H1 (cell line): Measurements from ENCODE around the gene HTR1B. TPM values are rescaled to one million over a fixed set of nuclear protein-coding genes. Genes with fewer than 3 reads are reported as not detected.

Experiments
- ASH2L ChIP-seq: fragments of 200-600, 300-600 bp; sonication (generic); IDR thresholded peaks from one replicate; pipeline ENCODE4 v1.7.1; 2017; ENCODE audit warnings: low read length
- CHD1 ChIP-seq: IDR thresholded peaks from 2 replicates; pipeline ENCODE4 v1.6.1; 2012; ENCODE audit warnings: low read depth, low read length, improper control_type of control experiment
- EGR1 ChIP-seq: IDR thresholded peaks from 2 replicates; pipeline ENCODE4 v1.6.1; 2011; ENCODE audit warnings: low read depth, low read length, borderline replicate concordance
- EZH2 ChIP-seq: fragments of 200-600 bp; sonication (generic); IDR thresholded peaks from 2 replicates; pipeline ENCODE4 v1.7.1; 2012; ENCODE audit warnings: low read depth, mild to moderate bottlenecking, moderate library complexity, low read length, inconsistent platforms; ENCODE audit not compliant: severe bottlenecking
- GABPA ChIP-seq: IDR thresholded peaks from 2 replicates; pipeline ENCODE4 v1.6.1; 2011; ENCODE audit warnings: mild to moderate bottlenecking, low read length, moderate library complexity, borderline replicate concordance; ENCODE audit not compliant: insufficient read depth
- JUND ChIP-seq: IDR thresholded peaks from 2 replicates; pipeline ENCODE4 v1.6.1; 2011; ENCODE audit warnings: mild to moderate bottlenecking, improper control_type of control experiment, low read length
- POLR2A ChIP-seq, 2 experiments: IDR thresholded peaks; 1 replicate in 1 of 2; 2 replicates in 1 of 2; pipeline ENCODE4 v1.6.1; 2011; ENCODE audit warnings: low read depth in 2 of 2, low read length in 2 of 2, mild to moderate bottlenecking in 2 of 2; ENCODE audit errors: control extremely low read depth in 1 of 2
- POU5F1 ChIP-seq: IDR thresholded peaks from 2 replicates; pipeline ENCODE4 v1.6.1; 2011; ENCODE audit warnings: low read depth, mild to moderate bottlenecking, low read length, moderate library complexity
- SAP30 ChIP-seq: fragments of 300-600 bp; sonication (generic); IDR thresholded peaks from 2 replicates; pipeline ENCODE4 v1.7.1; 2012; ENCODE audit warnings: low read length, moderate library complexity, mild to moderate bottlenecking, inconsistent platforms; ENCODE audit not compliant: insufficient read depth, insufficient replicate concordance
- SIN3A ChIP-seq, 2 experiments: IDR thresholded peaks in 1 of 2; conservative IDR thresholded peaks in 1 of 2; 2 replicates each; pipeline ENCODE4 v1.6.1; 2011 to 2012; ENCODE audit warnings: low read length in 2 of 2, improper control_type of control experiment in 1 of 2, low read depth in 1 of 2, mild to moderate bottlenecking in 1 of 2
- SUZ12 ChIP-seq: fragments of 200-600 bp; sonication (generic); IDR thresholded peaks from 2 replicates; pipeline ENCODE4 v1.6.1; 2012; ENCODE audit warnings: mild to moderate bottlenecking, inconsistent platforms, low read length, moderate library complexity, mixed read lengths
- TAF1 ChIP-seq: IDR thresholded peaks from 2 replicates; pipeline ENCODE4 v1.6.1; 2011; ENCODE audit warnings: mild to moderate bottlenecking, low read depth, low read length
- TCF12 ChIP-seq: IDR thresholded peaks from 2 replicates; pipeline ENCODE4 v1.6.1; 2011; ENCODE audit warnings: low read depth, mild to moderate bottlenecking, low read length
- YY1 ChIP-seq: IDR thresholded peaks from 2 replicates; pipeline ENCODE4 v1.6.1; 2011; ENCODE audit warnings: low read depth, mild to moderate bottlenecking, low read length
- polyA plus RNA-seq, 7 experiments: library from polyadenylated mRNA; depleted of rRNA in 3 of 7; stranded (reverse) in 5 of 7; unstranded in 2 of 7; fragments of >200 nt in 5 of 7; fragments of 200-250 nt in 2 of 7; gene quantifications; 1 replicate in 5 of 7; 2 replicates in 1 of 7; 4 replicates in 1 of 7; pipeline versions ENCODE4 v1.2.1 to v1.2.3, GENCODE V29; 2011 to 2013; ENCODE audit warnings: missing spikeins in 2 of 7, mixed read lengths in 2 of 7
- total RNA-seq: library from RNA; stranded (reverse); fragmentation: NEBNext Ultra II Directional; extraction: Animal tissue kit (Norgen Biotek cat#: 25700); gene quantifications from 2 replicates; pipeline ENCODE4 v1.2.1, GENCODE V29; 2021
- TF ChIP-seq, protein P1 (sequence below): IDR thresholded peaks from 2 replicates; pipeline ENCODE4 v1.6.1; 2011; ENCODE audit warnings: low read length, improper control_type of control experiment
- TF ChIP-seq, protein P2 (sequence below): IDR thresholded peaks from 2 replicates; pipeline ENCODE4 v1.6.1; 2012; ENCODE audit warnings: low read length, inconsistent platforms
- TF ChIP-seq, protein P3 (sequence below), 3 experiments: IDR thresholded peaks; 1 replicate in 2 of 3; 2 replicates in 1 of 3; pipeline versions ENCODE4 v1.5.1 to v1.6.1; 2011; ENCODE audit warnings: low read length in 3 of 3, mild to moderate bottlenecking in 3 of 3, inconsistent platforms in 2 of 3, low read depth in 1 of 3, moderate library complexity in 1 of 3; ENCODE audit not compliant: insufficient read depth in 1 of 3; ENCODE audit errors: control extremely low read depth in 1 of 3

The HTR1B gene
- total and polyA plus RNA-seq, 2 of the 8 experiments (the other 6 are each of a cell fraction or from before 2014, with no cell fraction given): 1.1 to 1.4 TPM

DNA sequence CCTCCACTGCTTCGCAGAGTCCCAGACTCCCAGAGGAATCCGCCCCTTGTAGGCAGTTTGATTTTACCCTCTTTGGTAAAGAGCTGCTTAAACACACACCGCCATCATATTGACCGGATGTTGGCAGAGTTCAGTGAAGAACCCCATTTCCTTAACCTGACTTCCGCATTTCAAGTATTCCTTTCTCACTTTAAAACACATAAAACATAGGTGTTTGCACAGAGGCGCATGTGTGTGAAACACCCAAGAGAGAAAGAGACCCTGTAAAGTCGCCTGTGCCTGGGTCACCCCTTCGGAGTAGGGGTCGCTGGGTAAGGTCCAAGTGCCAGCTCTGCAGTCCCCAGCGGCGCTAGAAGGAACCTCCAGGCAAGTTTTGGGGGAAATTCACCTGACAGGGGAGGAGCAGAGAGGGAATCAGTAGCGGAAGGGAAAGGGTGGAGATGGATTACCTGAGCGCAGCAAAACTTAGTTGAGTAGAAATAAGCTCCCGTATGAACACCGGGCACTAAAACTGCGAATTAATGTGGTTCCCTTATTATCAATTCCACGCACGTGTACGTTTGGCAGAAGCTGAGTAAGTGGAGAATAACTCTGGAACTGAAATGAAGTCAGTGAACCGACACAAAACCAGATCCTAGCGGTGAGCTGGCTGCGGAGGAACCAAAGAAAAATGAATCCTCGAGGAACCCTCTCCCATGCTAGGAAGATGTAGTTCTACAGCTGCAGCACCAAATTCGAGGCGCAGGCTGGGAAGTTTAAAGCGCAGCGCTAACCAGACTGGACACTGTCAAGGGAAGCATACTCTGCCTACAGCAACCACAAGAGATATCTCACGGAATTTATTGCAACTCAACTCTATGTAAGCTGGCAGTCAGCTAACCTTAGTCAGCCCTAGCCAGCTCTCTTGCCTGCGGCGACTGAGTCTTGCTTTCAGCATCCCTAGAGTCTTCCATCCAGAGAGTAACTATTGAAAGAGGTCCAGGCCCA, 3.5 kb upstream of the HTR1B start (continued):
- peak; percentile 14 for TF ChIP-seq SAP30
- TF ChIP-seq TAF1: 0 out of 2 replicates have a peak, but pooled peaks have one; percentile 13
- no peak for TF ChIP-seq TCF12
- TF ChIP-seq EZH2: peak; percentile 63
- TF ChIP-seq GABPA: no peak
- TF ChIP-seq POU5F1: no peak
- no peak; a peak in 1 of 4 replicates for TF ChIP-seq SIN3A (conservative IDR thresholded peaks at IDR 0.05 in 1 of 2, IDR thresholded peaks at IDR 0.05 in 1 of 2; ENCODE audit: low read depth in 1 of 2, low read length in 2 of 2)
- peak; percentile 92 for TF ChIP-seq ASH2L
- 0 out of 2 replicates have a peak, but pooled peaks have one; percentile 6 for TF ChIP-seq YY1
- TF ChIP-seq, protein P1, sequence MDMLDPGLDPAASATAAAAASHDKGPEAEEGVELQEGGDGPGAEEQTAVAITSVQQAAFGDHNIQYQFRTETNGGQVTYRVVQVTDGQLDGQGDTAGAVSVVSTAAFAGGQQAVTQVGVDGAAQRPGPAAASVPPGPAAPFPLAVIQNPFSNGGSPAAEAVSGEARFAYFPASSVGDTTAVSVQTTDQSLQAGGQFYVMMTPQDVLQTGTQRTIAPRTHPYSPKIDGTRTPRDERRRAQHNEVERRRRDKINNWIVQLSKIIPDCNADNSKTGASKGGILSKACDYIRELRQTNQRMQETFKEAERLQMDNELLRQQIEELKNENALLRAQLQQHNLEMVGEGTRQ: no peak
- 0 out of 2 replicates have a peak, but pooled peaks have one; percentile 16 for TF ChIP-seq CHD1
- peak; percentile 51; the same call in 1 of the 2 replicates for TF ChIP-seq SUZ12
- TF ChIP-seq, protein P2, sequence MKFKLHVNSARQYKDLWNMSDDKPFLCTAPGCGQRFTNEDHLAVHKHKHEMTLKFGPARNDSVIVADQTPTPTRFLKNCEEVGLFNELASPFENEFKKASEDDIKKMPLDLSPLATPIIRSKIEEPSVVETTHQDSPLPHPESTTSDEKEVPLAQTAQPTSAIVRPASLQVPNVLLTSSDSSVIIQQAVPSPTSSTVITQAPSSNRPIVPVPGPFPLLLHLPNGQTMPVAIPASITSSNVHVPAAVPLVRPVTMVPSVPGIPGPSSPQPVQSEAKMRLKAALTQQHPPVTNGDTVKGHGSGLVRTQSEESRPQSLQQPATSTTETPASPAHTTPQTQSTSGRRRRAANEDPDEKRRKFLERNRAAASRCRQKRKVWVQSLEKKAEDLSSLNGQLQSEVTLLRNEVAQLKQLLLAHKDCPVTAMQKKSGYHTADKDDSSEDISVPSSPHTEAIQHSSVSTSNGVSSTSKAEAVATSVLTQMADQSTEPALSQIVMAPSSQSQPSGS: no peak
- TF ChIP-seq JUND: no peak
- 0 out of 2 replicates have a peak, but pooled peaks have one; percentile 19 for TF ChIP-seq EGR1
- TF ChIP-seq POLR2A (IDR thresholded peaks at IDR 0.05; ENCODE audit: control extremely low read depth in 1 of 2, low read depth in 2 of 2, low read length in 2 of 2): no peak
- TF ChIP-seq, protein P3, sequence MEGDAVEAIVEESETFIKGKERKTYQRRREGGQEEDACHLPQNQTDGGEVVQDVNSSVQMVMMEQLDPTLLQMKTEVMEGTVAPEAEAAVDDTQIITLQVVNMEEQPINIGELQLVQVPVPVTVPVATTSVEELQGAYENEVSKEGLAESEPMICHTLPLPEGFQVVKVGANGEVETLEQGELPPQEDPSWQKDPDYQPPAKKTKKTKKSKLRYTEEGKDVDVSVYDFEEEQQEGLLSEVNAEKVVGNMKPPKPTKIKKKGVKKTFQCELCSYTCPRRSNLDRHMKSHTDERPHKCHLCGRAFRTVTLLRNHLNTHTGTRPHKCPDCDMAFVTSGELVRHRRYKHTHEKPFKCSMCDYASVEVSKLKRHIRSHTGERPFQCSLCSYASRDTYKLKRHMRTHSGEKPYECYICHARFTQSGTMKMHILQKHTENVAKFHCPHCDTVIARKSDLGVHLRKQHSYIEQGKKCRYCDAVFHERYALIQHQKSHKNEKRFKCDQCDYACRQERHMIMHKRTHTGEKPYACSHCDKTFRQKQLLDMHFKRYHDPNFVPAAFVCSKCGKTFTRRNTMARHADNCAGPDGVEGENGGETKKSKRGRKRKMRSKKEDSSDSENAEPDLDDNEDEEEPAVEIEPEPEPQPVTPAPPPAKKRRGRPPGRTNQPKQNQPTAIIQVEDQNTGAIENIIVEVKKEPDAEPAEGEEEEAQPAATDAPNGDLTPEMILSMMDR (IDR thresholded peaks at IDR 0.05; ENCODE audit: control extremely low read depth in 1 of 3, insufficient read depth in 1 of 3, low read depth in 1 of 3, low read length in 3 of 3): peak; percentile 22 to 44 (median 27); a peak in 3 of 4 replicates
